ENCODE measurements around the gene ALDH3A2.

Gene ALDH3A2

DNA sequence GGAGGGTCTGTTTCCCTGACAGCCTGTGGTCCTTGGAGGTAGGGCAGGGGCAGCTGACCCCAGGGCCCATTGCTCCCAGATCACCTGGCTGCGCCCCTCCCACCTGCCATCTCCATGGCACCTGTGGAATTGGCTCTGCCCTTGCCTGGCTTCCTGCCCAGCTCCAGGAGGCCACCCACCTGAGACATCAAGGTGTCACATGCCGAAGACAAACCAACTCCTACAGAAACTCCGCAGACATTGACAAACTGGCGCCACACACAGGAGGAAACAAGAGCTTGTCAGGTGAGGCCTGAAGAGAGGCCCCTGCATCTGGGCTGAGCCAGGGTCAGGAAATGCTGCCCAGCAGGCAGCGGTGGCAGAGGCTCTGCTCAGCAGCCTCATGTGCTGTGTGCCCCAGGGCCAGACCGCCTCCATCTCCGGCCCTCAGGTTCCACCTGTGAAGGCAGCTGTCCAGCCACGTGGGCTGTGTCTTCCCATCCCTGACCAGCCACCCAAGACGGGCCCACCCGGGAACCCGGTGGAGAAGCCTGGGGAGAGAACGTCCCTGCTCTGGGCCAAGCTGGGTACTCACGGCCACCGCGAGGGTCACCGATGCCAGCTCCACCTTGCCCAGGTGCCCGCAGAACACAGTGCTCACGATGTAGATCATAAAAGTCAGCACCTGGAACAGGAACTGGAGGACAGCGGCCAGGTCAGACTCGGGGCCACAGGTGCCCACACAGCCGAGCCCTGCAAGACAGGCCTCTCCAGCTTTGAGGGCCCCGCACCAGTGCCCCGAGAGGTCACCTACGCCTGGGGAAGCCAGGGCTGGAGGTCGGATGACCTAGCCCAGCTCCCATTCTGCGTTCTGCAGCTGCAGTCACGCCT is 66.2 kb downstream of the ALDH3A2 start:
- DNase-seq (ENCODE audit: low read depth in 2 of 2), result no peak

- DNase-seq (ENCODE audit: low read depth in 2 of 2), result no peak
These were observed 67.8 kb downstream of the ALDH3A2 start, which contains the start of gene SLC47A2 for GRCh38 chr17:19716108-19717030. SLC47A2 (minus strand) TSS chr17:19716584; CDS start chr17:19716555, 29 bp downstream.

DNA sequence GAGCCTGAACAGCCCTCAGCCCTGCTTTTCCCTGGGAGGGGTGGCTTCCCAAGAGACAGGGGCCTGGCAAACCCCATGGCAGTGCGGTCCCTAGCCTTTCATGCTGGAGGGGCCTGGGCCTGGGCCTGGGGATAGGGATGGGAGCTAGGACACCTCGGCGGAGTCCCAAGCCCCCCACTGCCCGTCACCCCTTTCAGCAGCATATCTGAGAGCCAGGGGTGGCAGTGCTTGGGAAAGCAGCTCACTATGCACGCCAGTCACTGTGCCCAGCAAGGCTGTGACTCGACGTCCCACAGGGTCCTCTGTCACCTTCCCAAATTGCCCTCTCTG is 68.4 kb downstream of the ALDH3A2 start:
- no peak for DNase-seq (ENCODE audit: low read depth in 2 of 2)

DNA sequence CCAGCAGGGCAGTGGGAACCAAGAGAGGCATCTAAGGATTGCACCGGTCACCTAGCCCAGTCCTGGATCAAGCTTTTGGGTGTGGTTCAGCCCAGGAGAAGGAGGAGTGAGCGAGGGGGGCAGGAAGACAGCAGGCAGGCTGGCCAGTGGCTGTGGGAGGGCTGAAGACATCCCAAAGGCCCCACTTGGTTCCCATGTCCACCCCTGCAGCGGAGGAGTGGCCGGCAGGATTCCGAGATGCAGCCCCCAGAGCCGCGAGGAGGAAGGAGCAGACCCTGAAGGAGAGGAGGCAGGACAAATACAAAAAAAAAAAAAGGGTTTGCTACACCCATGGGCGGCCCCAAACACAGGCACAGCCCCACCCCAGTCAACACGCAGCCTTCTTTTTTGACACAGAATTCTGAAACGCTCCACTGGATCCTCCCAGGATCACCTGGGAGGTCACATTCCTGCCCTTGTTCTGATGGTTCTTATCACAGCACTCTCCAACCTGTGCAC is 68.9 kb downstream of the ALDH3A2 start:
- DNase-seq (ENCODE audit: low read depth in 2 of 2), result no peak

GRCh38 chr17:19718041-19718612 is 69.6 kb downstream of the ALDH3A2 start:
- no peak for DNase-seq (ENCODE audit: low read depth in 2 of 2)

GRCh38 chr17:19718613-19719354 is 70.2 kb downstream of the ALDH3A2 start:
- DNase-seq (ENCODE audit: low read depth in 2 of 2), result no peak

- DNase-seq (ENCODE audit: low read depth in 2 of 2), result no peak
These were observed 71.0 kb downstream of the ALDH3A2 start for GRCh38 chr17:19719355-19720209.

DNA sequence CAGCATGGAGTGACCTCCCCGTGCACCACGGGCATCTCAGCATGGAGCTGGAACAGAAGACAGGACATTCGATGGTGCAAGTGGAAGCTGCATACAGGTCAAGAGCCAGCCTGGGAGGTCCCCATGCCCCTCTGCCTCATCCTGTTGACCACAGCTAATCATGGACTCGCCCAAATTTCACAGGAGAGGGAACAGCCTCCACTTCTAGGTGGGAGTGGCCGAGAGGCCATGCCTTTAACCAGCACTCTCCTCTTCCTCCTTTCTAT is 71.6 kb downstream of the ALDH3A2 start:
- no peak for DNase-seq (ENCODE audit: low read depth in 2 of 2)

GRCh38 chr17:19720631-19721426 is 72.3 kb downstream of the ALDH3A2 start:
- no peak for DNase-seq (ENCODE audit: low read depth in 2 of 2)

DNA sequence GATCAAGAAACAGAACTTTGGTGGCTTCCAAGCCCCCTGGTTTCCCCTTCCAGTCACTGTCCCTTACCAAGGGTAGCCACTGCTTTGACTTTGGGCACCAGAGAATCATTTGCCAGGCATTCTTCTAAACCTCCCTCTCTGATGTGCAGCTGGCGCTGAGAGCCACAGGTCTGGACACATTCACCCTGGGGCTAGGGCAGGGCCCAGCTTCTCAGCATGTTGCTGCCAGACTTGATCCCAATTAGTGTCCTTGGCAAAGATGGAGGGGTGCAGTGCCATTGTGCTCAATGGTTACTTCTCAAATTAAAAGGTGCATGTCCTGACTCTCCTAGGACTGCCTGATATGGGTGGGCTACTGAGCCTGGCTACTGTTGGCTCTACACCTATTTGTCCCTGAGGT is 75.4 kb downstream of the ALDH3A2 start:
- no peak for DNase-seq (ENCODE audit: low read depth in 2 of 2)

DNA sequence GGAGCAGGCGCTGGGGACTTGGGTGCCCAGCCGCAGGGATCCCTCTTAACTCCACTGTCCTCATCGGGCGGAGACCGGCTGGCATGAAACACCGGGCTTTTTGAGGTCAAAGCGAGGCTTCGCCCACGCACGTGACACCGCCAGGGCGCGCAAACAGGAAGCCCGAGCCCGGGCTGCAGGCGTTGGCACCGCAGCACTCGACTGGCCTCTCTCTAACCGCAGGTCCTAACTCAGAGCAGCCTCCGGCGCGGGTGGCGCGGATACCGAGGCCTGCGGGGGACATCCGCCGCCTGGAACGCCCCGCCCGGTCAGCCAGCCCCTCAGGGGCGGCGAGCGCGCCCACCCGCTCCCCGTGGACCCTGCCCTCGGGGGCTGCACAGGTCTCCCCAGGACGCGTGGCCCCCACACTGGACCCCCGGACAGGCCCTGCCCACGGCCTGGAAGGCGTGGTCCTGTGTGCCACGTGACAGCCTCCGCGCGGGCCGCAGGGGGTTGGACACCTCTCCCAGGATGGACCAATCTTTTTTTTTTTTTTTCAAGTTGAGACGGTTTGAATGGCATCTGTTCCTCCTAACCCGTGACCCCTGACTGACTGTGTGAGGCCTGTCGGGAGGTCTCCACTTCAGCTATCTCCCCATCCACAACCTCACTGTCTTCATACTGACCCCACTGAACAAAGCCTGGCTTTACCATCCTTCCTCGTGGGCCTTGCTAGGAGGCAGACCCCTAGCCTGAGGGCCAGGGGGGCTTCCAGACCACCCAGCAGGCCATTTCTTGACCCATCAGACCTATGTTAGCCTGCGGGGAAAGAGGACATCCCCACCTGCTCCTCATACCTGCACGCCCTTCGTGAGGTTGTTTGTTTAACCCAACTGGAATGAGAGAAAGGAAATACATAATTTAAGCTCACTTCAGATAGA is 76.2 kb downstream of the ALDH3A2 start:
- DNase-seq (ENCODE audit: low read depth in 2 of 2), result peak; percentile 42 to 51

DNA sequence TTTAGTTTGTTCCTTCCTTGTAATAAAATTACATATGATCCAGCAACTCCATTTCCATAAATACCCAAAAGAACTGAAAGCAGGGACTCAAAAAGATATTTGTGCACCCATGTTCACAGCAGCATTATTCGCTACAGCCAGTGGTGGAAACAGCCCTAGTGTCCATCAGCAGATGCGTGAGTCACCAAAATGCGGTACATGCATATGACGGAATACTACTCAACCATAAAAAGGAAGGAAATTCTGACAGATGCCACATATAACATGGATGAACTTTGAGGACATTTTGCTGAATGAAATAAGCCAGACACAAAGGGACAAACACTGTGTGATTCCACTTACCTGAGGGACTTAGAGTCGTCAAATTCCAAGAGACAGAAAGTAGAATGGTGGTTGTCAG is 76.9 kb downstream of the ALDH3A2 start:
- DNase-seq (ENCODE audit: low read depth in 2 of 2), result no peak

GRCh38 chr17:19726631-19727376 is 78.3 kb downstream of the ALDH3A2 start:
- DNase-seq (ENCODE audit: low read depth in 2 of 2), result no peak

Measured in stimulated activated CD4-positive, alpha-beta T cell treated with anti-CD3 and anti-CD28 coated beads, Interleukin-15, amount 100 ng/mL, for 48 hours (primary cell).